Right ventricle myocardium superior (tissue), 1 donor: ENCODE data around the gene ABHD3. TPM values are rescaled to one million over a fixed set of nuclear protein-coding genes. Genes with fewer than 3 reads are reported as not detected.
A peak's percentile ranks its signal among the peaks of the same experiment; 100 is the strongest.
"Not testable (repeated sequence)": the region's sequence is repeated elsewhere in the genome, so short reads cannot be mapped to it uniquely, and the experiment has no call there.

ENCODE experiments used
- ATAC-seq: fragments of 200-7000 bp; cut with Tn5 transposase; one replicate; pipeline ENCODE4 v1.9.1; 2020; ENCODE audit warnings: mild to moderate bottlenecking; ENCODE audit not compliant: poor library complexity
- DNase-seq: peaks from one replicate; pipeline ENCODE4 v3.0.0-alpha.2; 2020
- intact Hi-C: fragments of 100-400 bp; cut with DNase I; formaldehyde crosslinking; loops from one replicate; pipeline ENCODE4 v1.11.2; 2022
- total RNA-seq: library from RNA; stranded (reverse); fragmentation: NEBNext Ultra II Directional; extraction: Animal tissue kit (Norgen Biotek cat#: 25700); gene quantifications from one replicate; pipeline ENCODE4 v1.2.1, GENCODE V29; 2021
- donor health status: DM: no; HTN: yes; CAD: no; lungs with severe emphysema.

ABHD3 gene
- total RNA-seq, 1 donor from 2014 or later = 5.0 TPM

DNA sequence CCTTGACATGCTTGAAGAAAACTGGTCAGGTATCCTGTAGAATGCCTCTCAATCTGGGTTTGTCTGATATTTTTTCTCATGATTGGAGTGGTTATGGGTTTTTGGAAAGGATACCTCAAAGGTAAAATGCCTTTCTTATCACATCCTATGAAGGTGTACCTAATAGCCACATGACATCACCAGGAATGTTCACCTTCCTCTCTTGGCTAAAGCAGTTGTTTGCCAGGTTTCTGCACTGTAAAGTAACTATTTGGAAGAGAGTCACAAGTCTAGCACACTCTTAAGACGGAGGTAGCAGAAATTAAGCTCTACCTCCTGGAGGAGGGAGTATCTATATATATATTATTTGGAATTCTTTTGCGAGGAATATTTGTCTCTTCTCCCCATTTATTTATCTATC is 18.1 kb upstream of the ABHD3 start:
- ATAC-seq = no peak
- intact Hi-C loops = no loop called here
- no peak for DNase-seq

DNA sequence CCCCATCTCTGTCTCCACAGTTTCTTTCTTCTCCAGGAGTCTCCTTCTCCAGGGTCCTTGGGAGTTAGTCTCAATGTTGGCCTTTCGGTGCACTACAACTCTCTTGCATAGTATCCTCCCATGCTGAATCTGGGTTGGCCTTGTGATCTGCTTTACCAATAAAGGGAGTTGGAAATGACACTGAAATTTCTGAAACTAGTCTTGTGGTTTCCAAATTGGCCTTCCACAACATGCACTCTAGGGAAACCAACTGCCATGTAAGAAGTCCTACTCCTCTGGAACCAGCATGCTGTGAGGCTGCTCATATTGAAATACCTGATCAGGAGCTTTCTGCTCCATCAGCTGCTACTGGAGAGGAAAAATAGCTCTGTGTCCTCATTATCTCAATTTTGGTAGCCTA is 9.9 kb upstream of the ABHD3 start:
- DNase-seq = no peak
- ATAC-seq = no peak
- intact Hi-C loops = no loop called here

DNA sequence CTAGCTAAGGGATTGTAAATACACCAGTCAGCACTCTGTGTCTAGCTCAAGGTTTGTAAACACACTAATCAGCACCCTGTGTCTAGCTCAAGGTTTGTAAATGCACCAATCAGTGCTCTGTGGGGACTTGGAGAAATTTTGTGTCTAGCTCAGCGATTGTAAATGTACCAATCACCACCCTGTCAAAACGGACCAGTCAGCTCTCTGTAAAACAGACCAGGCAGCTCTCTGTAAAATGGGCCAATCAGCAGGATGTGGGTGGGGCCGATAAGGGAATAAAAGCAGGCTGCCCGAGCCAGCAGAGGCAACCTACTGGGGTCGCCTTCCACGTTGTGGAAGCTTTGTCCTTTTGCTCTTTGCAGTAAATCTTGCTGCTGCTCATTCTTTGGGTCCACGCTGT is 2.6 kb upstream of the ABHD3 start:
- ATAC-seq, intact Hi-C loops, DNase-seq: not testable (repeated sequence)

DNA sequence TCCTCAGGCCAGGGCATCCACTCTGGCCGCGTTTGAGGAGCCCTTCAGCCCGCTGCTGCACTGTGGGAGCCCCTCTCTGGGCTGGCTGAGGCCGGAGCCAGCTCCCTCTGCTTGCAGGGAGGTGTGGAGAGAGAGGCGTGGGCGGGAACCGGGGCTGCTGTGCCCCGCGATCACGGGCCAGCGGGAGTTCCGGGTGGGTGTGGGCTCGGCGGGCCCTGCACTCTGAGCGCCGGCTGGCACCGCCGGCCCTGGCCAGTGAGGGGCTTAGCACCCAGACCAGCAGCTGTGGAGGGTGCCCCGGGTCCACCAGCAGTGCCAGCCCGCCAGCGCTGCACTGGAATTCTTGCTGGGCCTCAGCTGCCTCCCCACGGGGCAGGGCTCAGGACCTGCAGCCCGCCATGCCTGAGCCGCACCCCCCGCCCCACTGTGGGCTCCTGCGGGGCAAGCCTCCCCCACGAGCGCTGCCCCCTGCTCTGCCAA is 1.9 kb upstream of the ABHD3 start:
- intact Hi-C loops = no loop called here
- ATAC-seq = no peak
- DNase-seq = no peak

DNA sequence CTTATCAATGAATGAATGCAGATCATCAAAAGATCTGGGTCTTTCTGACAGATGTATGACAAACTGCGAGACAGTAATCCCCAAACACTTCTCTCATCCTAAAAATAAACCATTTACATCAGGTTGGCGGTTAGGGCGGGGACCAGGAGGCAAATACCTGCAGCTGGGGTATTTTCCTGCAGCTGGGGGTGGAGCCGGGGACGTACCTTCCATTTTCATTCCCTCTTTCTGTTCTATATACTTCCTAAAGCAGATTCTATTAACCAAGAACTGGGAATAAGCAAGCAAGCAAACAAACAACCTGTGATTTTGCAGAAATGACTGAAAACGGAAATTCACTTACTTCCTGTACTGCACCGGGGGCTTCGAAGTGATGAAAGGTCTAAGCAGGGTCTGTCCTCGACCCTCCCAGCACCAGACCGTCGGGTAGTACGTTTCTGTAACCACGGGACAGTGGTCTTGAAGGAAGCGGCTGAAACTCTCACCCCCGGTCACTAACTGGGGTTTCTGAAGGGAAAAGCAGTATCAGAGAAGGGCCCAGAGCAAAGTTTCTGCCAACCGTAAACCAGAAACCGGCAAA is 1.2 kb downstream of the ABHD3 start:
- DNase-seq (no peak), ATAC-seq (no peak)
- intact Hi-C loops = no loop called here

DNA sequence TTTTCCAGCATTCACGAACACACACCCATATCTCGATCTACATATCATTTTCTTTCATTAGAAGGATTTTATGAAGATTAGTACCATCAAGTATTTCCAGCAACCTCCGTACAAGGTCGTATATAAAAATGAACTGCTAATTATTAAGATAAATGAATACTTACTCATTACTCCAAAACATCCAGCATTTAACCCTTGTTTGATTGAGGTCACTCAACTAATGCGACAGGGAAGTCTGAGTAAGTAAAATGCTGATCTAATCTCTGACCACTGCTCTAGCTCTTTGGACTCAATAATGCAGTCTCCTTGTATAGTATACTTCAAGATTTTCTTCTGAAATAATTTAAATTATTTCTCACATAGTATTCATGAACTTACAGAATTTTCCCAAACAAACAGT is 2.0 kb downstream of the ABHD3 start:
- intact Hi-C loops = no loop called here
- ATAC-seq (no peak), DNase-seq (no peak)

DNA sequence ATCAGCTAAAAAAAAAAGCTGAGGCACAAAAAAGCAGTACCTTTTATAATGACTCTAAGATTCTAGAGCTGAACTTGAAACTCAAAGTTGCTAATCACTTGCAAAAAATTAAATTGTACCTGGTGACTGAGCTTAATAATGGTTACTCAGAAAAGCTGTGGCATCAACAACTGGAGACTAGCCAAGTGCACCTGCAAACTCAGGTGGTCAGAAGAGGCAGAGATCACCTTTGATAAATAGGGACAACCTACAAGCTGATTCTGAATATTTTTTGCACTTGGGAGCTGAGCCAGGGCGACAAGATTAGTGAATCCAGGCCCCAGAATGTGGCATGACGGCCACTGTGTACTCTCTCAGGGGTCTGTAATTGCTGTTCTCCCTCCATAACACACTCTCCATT is 3.0 kb downstream of the ABHD3 start:
- ATAC-seq = no peak

DNA sequence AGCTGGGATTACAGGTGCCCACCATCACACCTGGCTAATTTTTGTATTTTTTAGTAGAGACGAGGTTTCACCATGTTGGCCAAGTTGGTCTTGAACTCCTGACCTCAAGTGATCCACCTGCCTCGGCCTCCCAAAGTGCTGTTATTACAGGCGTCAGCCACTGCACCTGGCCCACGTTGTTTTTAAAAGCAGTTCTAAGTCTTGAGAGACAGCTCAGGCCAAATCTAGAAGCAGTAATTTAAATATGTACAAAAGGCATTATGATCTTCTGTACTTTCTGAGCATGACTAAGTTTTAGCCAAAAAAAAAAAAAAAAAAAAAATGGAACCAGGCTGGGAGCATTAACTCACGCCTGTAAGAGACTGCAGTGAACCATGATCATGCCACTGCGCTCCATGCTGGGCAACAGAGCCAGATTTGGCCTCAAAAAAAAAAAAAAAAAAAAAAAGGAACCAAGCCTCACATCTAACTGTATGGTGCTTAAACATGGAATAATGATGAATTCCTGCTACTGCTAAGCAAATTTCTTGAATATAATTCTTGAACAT is 4.0 kb downstream of the ABHD3 start:
- intact Hi-C loops = no loop called here
- ATAC-seq (no peak), DNase-seq (no peak)

More for the DNA sequence above, 3.0 kb downstream of the ABHD3 start:
- DNase-seq = no peak
- intact Hi-C loops = no loop called here

DNA sequence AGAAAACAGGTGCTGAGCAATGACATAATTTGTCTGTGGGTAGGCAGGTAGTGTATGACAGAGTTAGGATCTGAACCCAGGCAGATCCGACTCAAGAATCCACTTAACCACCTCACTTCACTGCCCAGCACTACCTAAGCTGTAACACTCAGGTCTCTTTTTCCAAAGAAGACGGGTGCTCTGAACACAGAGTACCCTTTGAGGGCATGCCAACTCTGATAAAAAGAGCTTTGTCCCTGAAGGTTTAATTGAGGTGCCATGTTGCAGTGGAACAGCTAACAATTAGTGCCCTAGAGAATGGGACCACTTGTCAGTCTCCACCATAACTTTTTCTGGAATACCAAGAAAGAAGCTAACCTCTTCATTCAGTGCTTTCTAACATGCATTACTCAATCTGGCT is 11.3 kb downstream of the ABHD3 start:
- peak; percentile 52 for ATAC-seq
- DNase-seq = no peak
- intact Hi-C loops = no loop called here

DNA sequence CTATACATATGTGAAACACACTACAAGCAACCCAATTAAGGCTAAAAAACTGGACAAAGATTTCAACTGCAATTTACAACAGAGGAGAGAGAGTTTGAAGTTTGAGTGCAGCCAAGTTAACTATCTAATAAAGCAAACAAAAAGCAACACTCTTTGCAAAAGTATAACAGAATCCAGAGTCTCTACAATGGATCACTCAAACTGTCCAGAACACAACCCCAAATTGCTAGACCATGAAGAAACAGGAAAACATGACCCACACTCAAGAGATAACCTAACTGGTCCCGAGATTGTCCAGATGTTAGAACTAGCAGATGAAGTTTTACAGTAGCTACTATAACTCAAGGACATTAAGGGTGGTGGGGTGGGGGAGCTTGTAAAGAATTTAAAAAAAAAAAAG is 14.8 kb downstream of the ABHD3 start:
- ATAC-seq = no peak
- intact Hi-C loops = no loop called here
- no peak for DNase-seq

DNA sequence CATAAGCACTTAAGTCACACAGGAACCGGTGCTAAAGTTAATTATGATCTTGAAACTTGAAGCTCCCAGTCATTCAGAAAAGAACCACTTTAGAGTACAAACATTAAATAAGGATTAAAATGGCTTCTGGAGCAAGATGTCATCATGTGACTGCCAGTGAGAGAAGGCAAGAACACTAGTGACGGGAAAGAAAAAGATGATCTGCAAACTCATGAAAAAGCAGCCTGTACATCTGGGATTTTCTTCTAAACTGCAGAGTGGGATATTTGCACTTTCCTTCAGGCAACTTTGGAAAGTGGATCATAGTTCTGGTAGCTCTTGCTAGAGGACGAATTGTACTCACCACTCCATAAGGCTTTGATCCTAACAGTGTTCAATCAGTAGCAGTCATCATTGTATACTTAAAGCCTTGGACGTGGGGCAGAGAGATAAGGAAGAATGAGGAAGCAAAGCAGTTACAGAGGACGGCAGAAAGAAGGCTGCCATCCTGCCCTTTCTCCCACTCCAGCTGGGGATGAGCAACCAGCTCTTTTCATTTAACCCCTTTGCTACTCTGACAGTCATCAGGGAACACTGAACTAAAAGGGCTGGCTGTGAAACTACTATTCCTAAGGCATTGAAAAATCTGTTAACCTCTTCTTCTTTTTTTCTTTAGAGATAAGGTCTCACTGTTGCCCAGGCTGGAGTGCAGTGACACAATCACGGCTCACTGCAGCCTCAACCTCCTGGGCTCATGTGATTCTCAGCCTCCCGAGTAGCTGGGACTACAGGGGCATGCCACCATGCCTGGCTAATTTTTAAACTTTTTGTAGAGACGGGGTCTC is 18.1 kb downstream of the ABHD3 start:
- ATAC-seq (peak; percentile 20), DNase-seq (no peak)
- intact Hi-C loops = no loop called here

DNA sequence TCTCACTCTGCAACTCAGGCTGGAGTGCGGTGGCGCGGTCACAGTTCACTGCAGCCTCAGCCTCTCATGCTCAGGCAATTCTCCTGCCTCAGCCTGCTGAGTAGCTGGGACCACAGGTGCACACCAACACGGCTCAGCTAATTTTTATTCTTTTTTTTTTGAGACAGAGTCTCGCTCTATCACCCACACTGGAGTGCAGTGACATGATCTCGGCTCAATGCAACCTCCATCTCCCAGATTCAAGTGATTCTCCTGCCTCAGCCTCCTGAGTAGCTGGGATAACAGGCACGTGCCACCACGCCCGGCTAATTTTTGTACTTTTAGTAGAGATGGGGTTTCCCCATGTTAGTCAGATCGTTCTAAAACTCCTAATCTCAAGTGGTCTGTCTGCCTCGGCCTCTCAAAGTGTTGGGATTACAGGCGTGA is 19.0 kb downstream of the ABHD3 start:
- ATAC-seq, DNase-seq, intact Hi-C loops: not testable (repeated sequence)

DNA sequence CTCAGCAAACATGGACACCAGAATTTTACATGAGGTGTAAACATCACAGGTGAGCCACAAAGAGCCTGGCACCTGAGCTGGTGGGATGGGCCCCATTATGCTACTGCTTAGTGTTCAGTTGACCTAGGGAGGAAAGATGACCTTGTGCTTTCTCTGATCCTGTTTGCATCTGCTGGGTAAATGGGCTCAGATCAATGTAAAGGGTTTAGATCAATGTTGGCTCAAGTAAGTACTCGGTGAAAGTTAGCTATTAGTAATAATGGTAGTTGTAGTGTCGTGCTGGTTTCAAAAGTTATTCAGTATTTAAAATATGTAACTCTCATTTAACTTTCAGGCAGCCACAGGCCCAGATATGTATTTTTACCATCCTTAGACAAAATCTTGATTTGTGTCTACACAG is 19.8 kb downstream of the ABHD3 start:
- DNase-seq = no peak
- no peak for ATAC-seq
- intact Hi-C loops = no loop called here

DNA sequence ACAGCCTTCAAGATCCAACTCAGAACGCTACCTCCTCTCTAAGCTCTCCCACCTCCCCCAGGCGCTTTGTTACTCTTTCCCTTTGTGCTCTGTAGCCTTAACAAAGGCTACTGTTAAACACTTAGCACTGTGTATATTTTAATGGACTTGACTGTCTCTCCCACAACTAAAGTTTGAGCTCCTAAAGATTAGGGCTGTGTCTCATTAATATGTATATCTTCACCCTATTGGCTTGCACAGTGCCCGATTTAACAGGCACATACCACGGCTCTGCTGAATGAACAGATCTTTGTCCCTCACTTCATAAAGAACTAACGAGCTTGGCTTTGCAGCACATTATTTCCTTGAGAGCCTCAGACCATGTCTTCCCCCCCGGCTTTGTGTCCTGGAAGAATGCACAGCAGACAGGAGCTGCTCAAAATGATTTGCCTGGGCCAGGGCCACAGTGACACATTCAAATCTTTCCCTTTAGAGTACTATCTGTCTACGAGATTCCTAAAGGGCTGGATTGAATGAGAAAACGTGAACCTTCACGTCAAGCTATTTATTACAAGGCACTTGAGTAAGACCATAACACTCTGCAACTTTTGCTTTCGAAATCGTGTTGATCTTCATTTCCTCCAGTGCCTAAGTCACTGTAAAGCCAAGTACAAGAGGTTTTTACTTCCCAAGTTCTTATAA is 22.1 kb downstream of the ABHD3 start:
- intact Hi-C loops = no loop called here
- peak; percentile 87 for ATAC-seq
- no peak for DNase-seq

DNA sequence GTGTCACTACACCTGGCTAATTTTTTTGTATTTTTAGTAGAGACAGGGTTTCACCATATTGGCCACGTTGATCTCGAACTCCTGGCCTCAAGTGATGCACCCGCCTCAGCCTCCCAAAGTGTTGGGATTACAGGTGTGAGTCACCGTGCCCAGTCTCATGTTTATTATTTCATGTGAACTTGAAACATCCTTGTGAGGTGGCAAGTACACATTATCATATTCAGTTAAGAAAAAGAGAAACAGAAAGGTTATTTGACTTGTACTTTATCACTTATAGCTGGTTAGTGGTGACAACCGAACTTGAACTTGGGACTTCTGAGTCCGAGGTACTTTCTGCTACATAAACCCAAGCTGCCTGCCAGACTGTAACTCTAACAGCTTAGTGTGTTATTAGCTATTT is 24.4 kb downstream of the ABHD3 start:
- intact Hi-C loops = no loop called here
- ATAC-seq (no peak), DNase-seq (no peak)

DNA sequence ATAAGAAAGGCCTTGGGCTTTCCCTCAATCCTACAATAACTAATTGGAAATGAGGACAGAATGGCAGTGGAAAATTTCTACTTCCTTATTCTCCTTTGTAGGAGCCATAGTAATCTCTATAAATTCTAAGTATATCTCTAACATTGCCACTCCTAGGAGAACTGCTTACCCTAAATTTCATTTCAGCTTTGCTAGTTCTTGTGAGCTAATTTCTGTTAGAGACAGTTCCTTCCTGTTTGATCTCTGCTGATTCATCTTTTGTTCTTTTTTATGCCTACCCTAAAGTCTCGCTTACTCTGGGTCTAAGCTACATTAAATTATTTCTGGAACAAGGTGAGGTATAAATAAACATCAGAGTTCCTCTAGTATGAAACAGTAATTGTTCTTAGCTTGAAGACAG is 25.7 kb downstream of the ABHD3 start:
- ATAC-seq = no peak
- no peak for DNase-seq
- intact Hi-C loops = no loop called here

DNA sequence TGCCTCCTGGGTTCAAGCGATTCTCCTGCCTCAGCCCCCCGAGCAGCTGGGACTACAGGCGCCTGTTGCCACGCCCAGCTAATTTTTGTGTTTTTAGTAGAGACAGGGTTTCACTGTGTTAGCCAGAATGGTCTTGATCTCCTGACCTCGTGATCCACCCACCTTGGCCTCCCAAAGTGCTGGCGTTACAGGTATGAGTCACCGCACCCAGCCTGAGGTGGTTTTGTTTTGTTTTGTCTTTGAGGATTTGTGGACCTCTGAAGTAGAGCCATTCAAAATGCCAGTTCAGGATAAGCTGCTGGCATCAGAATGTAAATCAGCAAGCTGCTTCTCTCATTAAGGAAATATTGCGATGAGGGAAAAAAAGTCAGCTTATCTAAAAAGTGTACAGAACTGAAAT is 29.2 kb downstream of the ABHD3 start:
- DNase-seq, ATAC-seq, intact Hi-C loops: not testable (repeated sequence)

DNA sequence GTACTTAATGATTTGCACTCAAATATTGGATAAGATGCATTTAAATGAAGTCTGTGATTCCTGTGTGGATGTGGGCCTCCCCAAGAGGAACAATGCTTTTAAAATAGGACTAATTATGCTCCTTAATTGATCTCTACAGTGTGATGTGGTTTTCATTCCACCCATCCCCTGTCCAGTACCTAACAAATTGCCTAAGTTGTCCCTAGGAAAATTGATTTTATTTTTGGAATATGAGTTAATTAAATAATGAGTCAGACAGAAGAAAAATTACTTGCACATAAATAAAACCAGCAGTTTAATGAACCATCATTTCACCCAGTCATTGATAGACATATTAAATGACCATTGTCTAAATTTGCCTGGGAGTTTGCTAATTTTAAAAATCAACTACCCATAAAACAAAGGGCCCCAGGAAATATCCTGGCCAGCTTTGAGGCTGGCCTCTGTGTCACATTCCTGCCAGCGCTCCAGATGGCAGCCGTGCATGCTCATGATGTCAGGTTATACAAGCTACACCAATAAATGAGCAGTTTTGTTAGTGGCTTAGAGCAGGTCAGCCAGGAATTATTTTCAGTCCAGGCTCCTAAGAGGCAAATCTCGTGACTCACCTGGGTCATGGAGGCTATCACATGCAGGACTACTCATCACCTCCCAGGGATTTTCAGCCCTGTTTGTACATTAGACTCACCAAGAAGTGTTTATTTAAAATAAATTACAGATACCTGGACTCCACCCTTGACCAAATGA is 31.9 kb downstream of the ABHD3 start:
- ATAC-seq (peak; percentile 94), DNase-seq (peak; percentile 60)
- intact Hi-C loops = no loop called here

DNA sequence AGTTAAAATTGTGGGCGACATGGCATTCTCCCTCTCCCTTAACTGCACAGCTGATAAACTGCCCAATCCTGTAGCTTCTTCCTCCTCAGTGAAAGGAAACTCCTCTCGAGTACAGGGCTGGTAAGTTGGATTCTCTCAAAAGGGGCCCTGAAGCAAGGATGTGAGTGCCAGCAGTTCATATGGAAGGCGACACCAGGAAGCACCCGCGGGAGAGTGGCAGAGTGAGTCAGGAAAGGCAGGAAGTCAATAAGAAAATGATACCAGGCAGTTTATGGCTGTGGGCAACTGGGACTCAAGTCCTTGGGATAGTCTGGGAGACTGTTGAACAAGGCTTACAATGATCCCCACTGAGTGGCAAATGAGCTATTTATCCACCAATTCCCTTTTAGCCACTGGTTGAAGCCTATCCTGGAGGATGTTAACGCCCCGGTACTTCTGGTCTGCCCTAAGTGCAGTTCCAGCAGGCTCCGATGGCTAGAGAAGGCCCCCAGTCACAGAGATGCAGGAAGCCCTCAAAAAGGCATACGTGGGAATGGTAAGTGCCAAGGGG is 34.8 kb downstream of the ABHD3 start:
- DNase-seq = no peak
- intact Hi-C loops = no loop called here
- ATAC-seq = no peak
